Loucy (cell line): Measurements from ENCODE around the gene CYP46A1.

Source experiments
- H2AFZ ChIP-seq: fragments of 200-600 bp; sonication (generic); 2 replicates; pipeline ENCODE4 v1.6.0; 2016; ENCODE audit warnings: antibody characterized with exemption, mild to moderate bottlenecking, low read length, moderate library complexity
- H3F3A ChIP-seq: fragments of 200-600 bp; 2 replicates; pipeline ENCODE4 v1.6.0; 2016; ENCODE audit warnings: antibody characterized with exemption, low read depth, mild to moderate bottlenecking
- H3K27me3 ChIP-seq: fragments of 200-600 bp; sonication (generic); 2 replicates; pipeline ENCODE4 v1.6.1; 2014; ENCODE audit warnings: low read length, mild to moderate bottlenecking; ENCODE audit not compliant: insufficient read depth, poor library complexity, severe bottlenecking
- H3K36me3 ChIP-seq: fragments of 200-600 bp; sonication (generic); 2 replicates; pipeline ENCODE4 v1.6.1; 2016; ENCODE audit warnings: low read length; ENCODE audit not compliant: insufficient read depth
- H3K4me1 ChIP-seq: fragments of 200-600 bp; sonication (generic); 2 replicates; pipeline ENCODE4 v1.5.1; 2014; ENCODE audit warnings: low read length, mild to moderate bottlenecking; ENCODE audit not compliant: insufficient read depth, poor library complexity, severe bottlenecking
- H3K4me2 ChIP-seq: fragments of 200-600 bp; sonication (generic); 2 replicates; pipeline ENCODE4 v1.6.0; 2014; ENCODE audit warnings: antibody characterized with exemption, low read length, low read depth, mild to moderate bottlenecking; ENCODE audit not compliant: poor library complexity, severe bottlenecking
- H3K4me3 ChIP-seq: fragments of 200-600 bp; sonication (generic); 2 replicates; pipeline ENCODE4 v1.5.1; 2014; ENCODE audit warnings: low read length, mild to moderate bottlenecking, mixed read lengths; ENCODE audit not compliant: poor library complexity, severe bottlenecking
- H3K79me2 ChIP-seq: fragments of 200-600 bp; sonication (generic); 2 replicates; pipeline ENCODE4 v1.6.1; 2014; ENCODE audit warnings: low read length; ENCODE audit not compliant: insufficient read depth
- H3K9ac ChIP-seq: fragments of 200-600 bp; sonication (generic); 2 replicates; pipeline ENCODE4 v1.6.0; 2014; ENCODE audit warnings: mild to moderate bottlenecking, low read depth, low read length, moderate library complexity; ENCODE audit not compliant: poor library complexity, severe bottlenecking
- H3K9me2 ChIP-seq: fragments of 200-600 bp; sonication (generic); replicated peaks from 2 replicates; pipeline ENCODE4 v1.6.1; 2016; ENCODE audit warnings: low read depth, low read length, mixed read lengths
- H3K9me3 ChIP-seq: fragments of 200-600 bp; sonication (generic); 2 replicates; pipeline ENCODE4 v1.6.1; 2014; ENCODE audit warnings: mild to moderate bottlenecking, antibody characterized with exemption, low read length, low read depth; ENCODE audit not compliant: insufficient read depth
- H4K20me1 ChIP-seq: fragments of 200-600 bp; sonication (generic); 2 replicates; pipeline ENCODE4 v1.6.0; 2014; ENCODE audit warnings: antibody characterized with exemption, low read length, mild to moderate bottlenecking; ENCODE audit not compliant: insufficient read depth, poor library complexity, severe bottlenecking
- CTCF ChIP-seq: fragments of 200-600 bp; sonication (generic); conservative IDR thresholded peaks from 2 replicates; pipeline ENCODE4 v1.5.1; 2014; ENCODE audit warnings: mild to moderate bottlenecking, antibody characterized with exemption, low read length
- EZH2phosphoT487 ChIP-seq: fragments of 200-600 bp; IDR thresholded peaks from 2 replicates; pipeline ENCODE4 v1.6.1; 2018; ENCODE audit warnings: antibody characterized with exemption, mild to moderate bottlenecking, moderate library complexity, borderline replicate concordance

Gene CYP46A1

DNA sequence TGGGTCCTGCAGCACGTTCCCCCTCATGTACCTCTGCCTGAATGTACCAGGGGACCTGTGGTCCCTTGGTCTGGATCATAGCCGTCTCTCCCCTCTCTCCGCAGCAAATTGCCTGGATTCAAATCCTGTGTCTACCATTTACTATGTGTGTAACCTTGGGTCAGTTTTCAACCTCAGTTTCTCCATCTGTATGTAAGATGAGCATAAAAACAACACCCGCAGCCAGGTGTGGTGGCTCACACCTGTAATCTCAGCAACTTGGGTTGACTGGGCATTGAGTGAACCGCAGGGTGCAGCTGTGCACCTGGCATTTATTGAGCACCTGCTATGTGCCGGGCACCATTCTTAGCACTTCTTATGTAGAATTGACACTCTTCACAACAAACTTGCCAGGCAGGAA lies 14.1 kb downstream of the CYP46A1 start:
- H4K20me1 ChIP-seq: no peaks in the 10 kb centered on the region
- no peak overlapping the region for H3K4me2 ChIP-seq
- no peak overlapping the region for H3K4me3 ChIP-seq
- no peaks in the 10 kb centered on the region for H3F3A ChIP-seq
- H3K36me3 ChIP-seq: no peaks in the 10 kb centered on the region
- TF ChIP-seq EZH2phosphoT487 (no peak), CTCF (no peak)
- no peaks in the 10 kb centered on the region; the same call in 1 of the 2 replicates for H3K9me2 ChIP-seq
- H2AFZ ChIP-seq: no peak overlapping the region
- no peak overlapping the region for H3K9ac ChIP-seq
- H3K79me2 ChIP-seq: no peaks in the 10 kb centered on the region
- H3K27me3 ChIP-seq: no peaks in the 10 kb centered on the region
- no peaks in the 10 kb centered on the region for H3K4me1 ChIP-seq
- peaks cover under 1% of the 10 kb centered on the region; the same call in 1 of the 2 replicates for H3K9me3 ChIP-seq

GRCh38 chr14:99698642-99699041 lies 14.5 kb downstream of the CYP46A1 start:
- Histone ChIP-seq H3K4me3 (no peak overlapping the region), H3K36me3 (no peaks in the 10 kb centered on the region), H3K27me3 (no peaks in the 10 kb centered on the region), H4K20me1 (no peaks in the 10 kb centered on the region), H3K9me2 (no peaks in the 10 kb centered on the region; the same call in 1 of the 2 replicates), H3K79me2 (no peaks in the 10 kb centered on the region), H3K4me1 (no peaks in the 10 kb centered on the region), H3K9me3 (peaks cover 5% of the 10 kb centered on the region; the same call in 1 of the 2 replicates), H3K9ac (no peak overlapping the region), H3F3A (no peaks in the 10 kb centered on the region), H2AFZ (no peak overlapping the region), H3K4me2 (no peak overlapping the region)
- no peak for TF ChIP-seq CTCF
- no peak for TF ChIP-seq EZH2phosphoT487

DNA sequence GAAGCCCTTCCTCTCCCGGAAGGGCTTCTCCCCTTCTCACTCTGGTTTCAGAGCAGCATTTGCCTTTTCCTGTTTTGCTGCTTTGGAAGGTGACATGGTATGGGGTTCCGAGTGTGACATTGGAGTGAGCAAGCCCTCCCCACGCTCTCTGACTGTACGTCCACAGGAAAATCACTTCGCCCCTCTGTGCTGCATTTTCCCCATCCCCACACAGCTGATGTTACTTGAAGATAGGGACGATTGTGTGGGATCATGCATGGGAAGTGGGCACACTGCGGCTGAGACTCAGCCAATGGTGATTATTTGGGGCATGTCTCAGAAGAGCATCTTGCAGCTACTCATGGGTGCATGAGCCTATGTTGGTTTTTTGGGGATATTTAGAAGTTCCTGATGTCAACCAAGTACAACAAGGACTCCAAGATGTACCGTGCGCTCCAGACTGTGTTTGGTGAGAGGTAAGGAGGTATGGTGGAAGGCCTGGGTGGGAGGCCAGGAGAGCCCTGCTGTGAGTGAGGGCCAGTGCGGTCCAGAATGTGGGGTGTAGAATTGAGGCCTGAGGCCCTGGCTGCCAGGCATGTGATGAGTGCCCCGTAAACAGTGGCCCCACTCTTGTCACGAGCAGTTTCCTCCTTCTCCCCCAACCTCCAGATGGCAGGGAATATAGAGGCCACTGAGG lies 15.1 kb downstream of the CYP46A1 start:
- no peaks in the 10 kb centered on the region for H3F3A ChIP-seq
- H2AFZ ChIP-seq: no peak overlapping the region
- H3K4me3 ChIP-seq: no peak overlapping the region
- H3K79me2 ChIP-seq: no peaks in the 10 kb centered on the region
- H3K9me3 ChIP-seq: peaks cover 6% of the 10 kb centered on the region; the same call in 1 of the 2 replicates
- no peaks in the 10 kb centered on the region; the same call in 1 of the 2 replicates for H3K9me2 ChIP-seq
- TF ChIP-seq EZH2phosphoT487: no peak
- no peak for TF ChIP-seq CTCF
- no peak overlapping the region for H3K4me2 ChIP-seq
- no peaks in the 10 kb centered on the region for H3K4me1 ChIP-seq
- no peaks in the 10 kb centered on the region for H3K36me3 ChIP-seq
- no peaks in the 10 kb centered on the region for H3K27me3 ChIP-seq
- H4K20me1 ChIP-seq: no peaks in the 10 kb centered on the region
- H3K9ac ChIP-seq: no peak overlapping the region
